Measurements from ENCODE around the gene TNRC18.
"Not testable (repeated sequence)": the region's sequence is repeated elsewhere in the genome, so short reads cannot be mapped to it uniquely, and the experiment has no call there.

The TNRC18 gene

DNA sequence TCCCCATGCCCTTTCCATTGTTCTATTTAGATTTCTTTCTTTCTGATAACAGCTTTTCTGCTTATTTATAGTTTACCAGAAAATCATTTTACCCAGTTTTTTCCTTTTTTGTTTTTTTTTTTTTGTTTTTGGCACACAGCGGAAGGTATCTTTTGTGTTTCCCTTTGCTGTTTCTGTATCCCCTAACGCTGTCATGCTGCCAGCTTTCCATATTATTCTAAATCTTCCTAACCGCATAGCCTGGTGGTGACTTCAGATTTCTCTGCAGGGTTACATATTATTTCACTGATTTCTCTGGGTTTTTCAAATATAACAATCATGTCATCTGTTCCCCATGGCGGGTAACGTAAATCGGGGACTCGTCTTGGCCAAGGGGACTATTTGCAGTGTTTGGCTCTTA is 144.9 kb downstream of the TNRC18 start:
- Histone ChIP-seq H3K27ac (no peak overlapping the region), H3K36me3 (replicated peaks) (no peaks in the 10 kb centered on the region), H3K4me3 (ENCODE audit: low read depth, low read length) (no peak overlapping the region), H3K27me3 (replicated peaks) (no peaks in the 10 kb centered on the region)
- DNase-seq: no peak
- in situ Hi-C loops (cut with HindIII; ENCODE audit: low pct_ligation_motif_present, low sequenced_read_pairs): no loop called here
- TF ChIP-seq, protein P1, sequence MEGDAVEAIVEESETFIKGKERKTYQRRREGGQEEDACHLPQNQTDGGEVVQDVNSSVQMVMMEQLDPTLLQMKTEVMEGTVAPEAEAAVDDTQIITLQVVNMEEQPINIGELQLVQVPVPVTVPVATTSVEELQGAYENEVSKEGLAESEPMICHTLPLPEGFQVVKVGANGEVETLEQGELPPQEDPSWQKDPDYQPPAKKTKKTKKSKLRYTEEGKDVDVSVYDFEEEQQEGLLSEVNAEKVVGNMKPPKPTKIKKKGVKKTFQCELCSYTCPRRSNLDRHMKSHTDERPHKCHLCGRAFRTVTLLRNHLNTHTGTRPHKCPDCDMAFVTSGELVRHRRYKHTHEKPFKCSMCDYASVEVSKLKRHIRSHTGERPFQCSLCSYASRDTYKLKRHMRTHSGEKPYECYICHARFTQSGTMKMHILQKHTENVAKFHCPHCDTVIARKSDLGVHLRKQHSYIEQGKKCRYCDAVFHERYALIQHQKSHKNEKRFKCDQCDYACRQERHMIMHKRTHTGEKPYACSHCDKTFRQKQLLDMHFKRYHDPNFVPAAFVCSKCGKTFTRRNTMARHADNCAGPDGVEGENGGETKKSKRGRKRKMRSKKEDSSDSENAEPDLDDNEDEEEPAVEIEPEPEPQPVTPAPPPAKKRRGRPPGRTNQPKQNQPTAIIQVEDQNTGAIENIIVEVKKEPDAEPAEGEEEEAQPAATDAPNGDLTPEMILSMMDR (IDR thresholded peaks at IDR 0.05; ENCODE audit: low read depth, low read length, missing control alignments): no peak

DNA sequence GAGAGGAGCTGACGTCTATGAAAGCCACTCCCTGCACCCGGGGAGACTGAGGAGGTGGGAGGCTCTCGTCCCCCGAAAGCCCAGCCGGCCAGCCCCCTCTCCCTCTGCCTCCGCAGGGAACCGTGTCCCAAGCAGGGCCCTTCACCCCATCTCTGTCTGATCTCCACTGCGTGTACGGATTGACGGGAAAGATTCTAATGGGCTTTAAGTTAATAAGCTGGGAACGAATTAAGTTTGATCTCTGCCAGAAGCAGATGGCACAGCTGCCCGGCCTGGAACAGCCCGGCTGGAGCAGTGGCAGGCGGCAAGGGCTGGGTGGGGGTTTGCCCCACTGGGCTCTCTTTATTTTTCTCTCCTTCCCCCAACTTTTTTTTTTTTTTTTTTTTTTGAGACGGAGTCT is 147.0 kb downstream of the TNRC18 start:
- H3K36me3 ChIP-seq (replicated peaks): no peaks in the 10 kb centered on the region
- in situ Hi-C loops (cut with HindIII; ENCODE audit: low pct_ligation_motif_present, low sequenced_read_pairs): no loop called here
- no peak overlapping the region for H3K27ac ChIP-seq
- no peak overlapping the region for H3K4me3 ChIP-seq (ENCODE audit: low read depth, low read length)
- no peak for DNase-seq
- H3K27me3 ChIP-seq (replicated peaks): no peaks in the 10 kb centered on the region
- TF ChIP-seq, protein P1 (IDR thresholded peaks at IDR 0.05; ENCODE audit: low read depth, low read length, missing control alignments): no peak

DNA sequence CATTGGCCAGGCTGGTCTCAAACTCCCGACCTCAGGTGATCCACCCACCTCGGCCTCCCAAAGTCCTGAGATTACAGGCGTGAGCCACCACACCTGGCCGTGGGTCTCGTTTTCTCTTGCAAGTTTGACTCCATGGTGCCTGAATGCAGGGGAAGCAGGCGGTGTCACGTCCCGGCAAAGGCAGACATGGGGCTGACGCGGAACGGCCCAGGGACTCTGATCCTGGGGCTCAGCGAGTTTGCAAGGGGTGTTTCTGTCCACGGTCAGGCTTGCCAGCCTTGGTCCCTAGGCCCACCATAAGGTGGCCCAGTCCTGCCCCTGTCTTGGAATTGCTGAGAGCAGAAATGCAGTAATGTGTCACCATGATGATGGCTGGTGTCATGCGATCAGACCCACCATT is 147.5 kb downstream of the TNRC18 start:
- H3K36me3 ChIP-seq (replicated peaks); H3K4me3 ChIP-seq (ENCODE audit: low read depth, low read length); H3K27ac ChIP-seq; in situ Hi-C loops (cut with HindIII; ENCODE audit: low pct_ligation_motif_present, low sequenced_read_pairs); DNase-seq; H3K27me3 ChIP-seq (replicated peaks): not testable (repeated sequence)

DNA sequence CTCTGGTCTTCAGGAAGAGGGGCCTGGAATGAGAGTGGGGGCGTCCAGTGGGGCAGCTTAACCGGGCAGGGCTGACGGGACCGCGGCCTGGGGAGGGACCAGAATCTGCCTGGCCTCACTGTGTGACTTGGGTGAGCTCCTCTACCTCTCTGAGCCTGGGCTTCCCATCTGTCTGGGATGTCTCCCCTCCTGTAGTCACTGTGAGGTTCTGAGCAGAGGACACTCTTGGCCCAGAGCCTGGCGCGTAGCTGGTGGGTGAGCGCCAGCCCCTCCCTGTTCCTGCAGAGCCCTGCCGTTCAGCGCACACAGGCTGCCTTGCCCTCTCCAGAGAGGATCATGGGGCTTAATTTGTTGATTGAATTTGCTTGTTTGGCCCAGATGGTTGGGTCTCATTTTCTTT is 148.1 kb downstream of the TNRC18 start:
- DNase-seq; H3K4me3 ChIP-seq (ENCODE audit: low read depth, low read length); H3K36me3 ChIP-seq (replicated peaks); H3K27me3 ChIP-seq (replicated peaks); in situ Hi-C loops (cut with HindIII; ENCODE audit: low pct_ligation_motif_present, low sequenced_read_pairs); H3K27ac ChIP-seq: not testable (repeated sequence)

DNA sequence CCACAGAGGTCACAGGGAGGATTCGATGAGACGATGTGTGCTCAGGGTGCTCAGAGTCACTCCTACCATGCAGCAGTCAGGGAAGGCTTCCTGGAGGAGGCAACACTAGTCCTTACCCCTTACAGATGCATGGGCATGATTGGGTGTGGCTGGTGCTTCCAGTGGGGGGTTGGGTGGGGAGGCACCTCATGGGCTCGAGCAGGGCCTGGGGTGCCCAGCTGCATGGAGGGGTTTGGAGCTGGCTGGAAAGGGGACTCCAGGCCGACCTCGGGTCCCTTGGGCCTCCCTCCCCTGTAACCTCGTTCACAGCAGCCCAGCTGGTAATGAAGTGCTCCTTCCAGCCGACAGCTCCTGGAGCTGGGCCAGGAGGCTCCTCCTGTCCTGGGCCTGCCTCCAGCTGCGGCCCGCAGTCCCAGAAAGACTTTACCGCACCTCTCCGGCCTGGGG is 148.6 kb downstream of the TNRC18 start:
- H3K27ac ChIP-seq; H3K27me3 ChIP-seq (replicated peaks); in situ Hi-C loops (cut with HindIII; ENCODE audit: low pct_ligation_motif_present, low sequenced_read_pairs); H3K36me3 ChIP-seq (replicated peaks); DNase-seq; H3K4me3 ChIP-seq (ENCODE audit: low read depth, low read length): not testable (repeated sequence)

DNA sequence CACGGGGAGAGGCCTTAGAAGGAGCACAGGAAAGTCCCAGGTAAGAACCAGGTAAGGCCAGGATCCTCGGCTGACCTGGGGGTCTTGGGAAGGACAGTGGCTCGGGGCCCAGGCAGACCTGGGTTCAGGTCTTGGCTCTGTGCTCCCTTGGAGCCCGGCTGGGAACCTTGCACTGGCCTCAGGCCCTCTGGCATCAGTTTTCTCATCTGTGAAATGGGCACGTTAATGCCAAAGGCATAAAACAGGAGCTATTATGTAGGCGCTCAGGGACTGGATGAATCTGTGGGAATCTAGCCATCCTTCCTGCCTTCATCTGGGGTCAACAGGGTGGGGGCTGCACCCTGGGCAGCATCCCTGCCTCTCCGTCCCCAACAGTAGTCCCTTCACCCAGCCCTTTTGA is 149.2 kb downstream of the TNRC18 start:
- Histone ChIP-seq H3K4me3 (ENCODE audit: low read depth, low read length) (no peak overlapping the region), H3K36me3 (replicated peaks) (no peaks in the 10 kb centered on the region), H3K27me3 (replicated peaks) (no peaks in the 10 kb centered on the region), H3K27ac (no peak overlapping the region)
- in situ Hi-C loops (cut with HindIII; ENCODE audit: low pct_ligation_motif_present, low sequenced_read_pairs): no loop called here
- DNase-seq: no peak
- TF ChIP-seq, protein P1 (IDR thresholded peaks at IDR 0.05; ENCODE audit: low read depth, low read length, missing control alignments): no peak

DNA sequence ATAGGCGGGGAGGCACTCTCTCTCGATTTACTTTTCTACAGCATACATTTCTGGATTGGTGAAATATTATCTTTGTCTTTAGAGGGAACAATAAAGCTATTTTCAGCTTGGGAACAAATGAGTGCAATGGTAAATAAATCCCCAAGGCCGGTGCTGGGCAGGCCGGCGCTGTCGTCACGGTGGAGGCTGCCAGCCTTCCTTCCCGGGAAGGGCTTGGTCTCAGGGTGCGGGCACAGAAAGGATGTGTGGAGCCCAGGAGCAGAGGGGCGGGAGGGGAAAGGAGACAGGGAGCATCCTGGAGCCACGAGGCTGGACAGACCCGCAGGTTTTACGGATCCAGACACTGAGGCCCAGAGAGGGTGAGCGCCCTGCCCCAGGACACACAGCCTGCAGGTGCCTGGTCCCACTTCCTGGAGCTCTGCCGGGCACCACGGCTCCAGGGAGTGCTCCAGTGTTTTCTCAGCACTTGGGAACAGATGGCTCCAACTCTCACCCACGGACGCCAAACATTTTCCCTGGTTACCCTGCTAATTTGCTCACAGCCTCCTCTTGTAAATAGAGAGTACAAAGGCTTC is 149.7 kb downstream of the TNRC18 start:
- in situ Hi-C loops (cut with HindIII; ENCODE audit: low pct_ligation_motif_present, low sequenced_read_pairs); DNase-seq; H3K27me3 ChIP-seq (replicated peaks): not testable (repeated sequence)

DNA sequence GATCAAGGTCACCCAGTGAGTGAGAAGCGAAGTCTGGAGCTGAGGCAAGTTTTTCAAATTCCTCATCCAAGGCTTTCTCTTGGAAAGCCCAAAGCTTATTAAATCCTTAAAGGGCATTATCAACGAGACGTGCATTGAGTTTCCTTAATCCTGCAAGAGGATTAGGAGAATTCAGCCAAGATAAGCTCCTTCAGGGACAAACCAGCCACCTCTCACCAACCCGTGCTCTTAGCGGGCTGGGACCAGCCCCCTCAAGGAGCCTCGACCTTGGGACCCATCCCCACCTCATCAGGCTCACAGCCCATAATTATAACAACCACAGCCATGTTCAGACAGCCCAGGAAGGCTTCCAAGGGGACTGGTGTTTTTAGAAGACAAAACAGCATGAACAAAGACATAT is 152.8 kb downstream of the TNRC18 start:
- Histone ChIP-seq H3K36me3 (replicated peaks) (no peaks in the 10 kb centered on the region), H3K27me3 (replicated peaks) (no peaks in the 10 kb centered on the region), H3K27ac (no peak overlapping the region), H3K4me3 (ENCODE audit: low read depth, low read length) (no peak overlapping the region)
- TF ChIP-seq, protein P1 (IDR thresholded peaks at IDR 0.05; ENCODE audit: low read depth, low read length, missing control alignments): no peak
- no peak for DNase-seq
- in situ Hi-C loops (cut with HindIII; ENCODE audit: low pct_ligation_motif_present, low sequenced_read_pairs): no loop called here

More for the DNA sequence above, 149.7 kb downstream of the TNRC18 start:
- not testable (repeated sequence) for H3K4me3 ChIP-seq (ENCODE audit: low read depth, low read length); H3K27ac ChIP-seq; H3K36me3 ChIP-seq (replicated peaks)

DNA sequence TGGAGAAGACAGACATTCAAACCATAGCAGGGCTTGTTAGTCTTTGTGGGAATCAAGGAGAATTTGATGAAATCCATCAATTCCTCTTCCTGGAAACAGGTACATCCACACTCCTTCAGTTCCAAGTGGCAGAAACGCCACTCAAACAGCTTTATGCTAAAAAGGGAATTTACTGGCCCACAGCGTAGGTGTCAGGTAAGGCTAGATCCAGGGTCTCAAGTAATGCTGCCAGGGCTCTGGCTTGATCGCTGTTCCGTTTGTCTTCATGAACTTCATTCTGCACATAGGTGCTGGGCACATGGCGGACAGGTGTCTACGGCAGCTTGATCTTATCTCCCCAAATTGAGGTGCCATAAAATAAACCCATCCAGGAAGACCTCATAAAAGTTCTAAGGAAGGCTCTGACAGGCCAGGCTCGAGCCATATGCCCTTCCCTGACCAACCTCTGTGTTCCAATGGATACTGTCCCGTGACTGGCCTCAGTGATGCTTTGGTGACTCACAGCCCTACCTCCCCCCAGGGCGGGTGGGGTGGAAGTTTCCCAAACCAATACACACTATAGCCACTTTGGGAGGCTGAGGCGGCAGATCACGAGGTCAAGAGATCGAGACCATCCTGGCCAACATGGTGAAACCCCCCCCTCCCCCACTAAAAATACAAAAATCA is 153.5 kb downstream of the TNRC18 start:
- H3K4me3 ChIP-seq (ENCODE audit: low read depth, low read length); DNase-seq; H3K36me3 ChIP-seq (replicated peaks); H3K27ac ChIP-seq; H3K27me3 ChIP-seq (replicated peaks); in situ Hi-C loops (cut with HindIII; ENCODE audit: low pct_ligation_motif_present, low sequenced_read_pairs): not testable (repeated sequence)

DNA sequence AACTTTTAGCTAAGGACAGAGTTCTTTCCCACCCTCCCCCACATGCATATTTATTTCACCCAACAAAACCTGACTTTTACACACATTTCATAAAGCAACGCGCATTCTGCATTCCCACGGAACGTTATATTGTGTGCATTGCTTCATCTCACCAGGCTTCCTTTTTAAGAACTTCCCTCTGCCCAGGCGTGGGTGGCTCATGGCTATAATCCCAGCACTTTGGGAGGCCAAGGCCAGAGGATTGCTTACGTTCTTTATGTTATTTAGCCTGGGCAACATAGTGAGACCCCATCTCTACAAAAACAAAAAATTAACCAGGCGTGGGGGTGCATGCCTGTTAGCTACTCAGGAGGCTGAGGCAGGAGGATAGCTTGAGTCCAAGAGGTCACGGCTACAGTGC is 155.8 kb downstream of the TNRC18 start:
- H3K27ac ChIP-seq; in situ Hi-C loops (cut with HindIII; ENCODE audit: low pct_ligation_motif_present, low sequenced_read_pairs); H3K36me3 ChIP-seq (replicated peaks); H3K27me3 ChIP-seq (replicated peaks); DNase-seq; H3K4me3 ChIP-seq (ENCODE audit: low read depth, low read length): not testable (repeated sequence)

Data from brain microvascular endothelial cell (primary cell).